Muscle layer of colon (tissue), 2 donors: Measurements from ENCODE around the gene TEX28.
"Not testable (repeated sequence)": the region's sequence is repeated elsewhere in the genome, so short reads cannot be mapped to it uniquely, and the experiment has no call there.

Experiments used
- H3K27ac ChIP-seq: one replicate; pipeline ENCODE4 v1.7.0; 2013; ENCODE audit warnings: low read depth, mild to moderate bottlenecking, low read length, moderate library complexity
- H3K27me3 ChIP-seq, 2 donors: one replicate each; pipeline ENCODE4 v1.7.0; 2013; ENCODE audit warnings: low read length in 2 of 2, mild to moderate bottlenecking in 2 of 2; ENCODE audit not compliant: insufficient read depth in 2 of 2, control insufficient read depth in 1 of 2
- H3K36me3 ChIP-seq: one replicate; pipeline ENCODE4 v1.7.0; 2013; ENCODE audit warnings: mild to moderate bottlenecking, low read length; ENCODE audit not compliant: insufficient read depth
- H3K4me1 ChIP-seq: one replicate; pipeline ENCODE4 v1.7.0; 2013; ENCODE audit warnings: mild to moderate bottlenecking, low read length; ENCODE audit not compliant: insufficient read depth
- H3K4me3 ChIP-seq, 2 donors: one replicate each; pipeline ENCODE4 v1.7.0; 2013; ENCODE audit warnings: low read length in 2 of 2, low read depth in 1 of 2, mild to moderate bottlenecking in 1 of 2, moderate library complexity in 1 of 2
- H3K9ac ChIP-seq: one replicate; pipeline ENCODE4 v1.7.0; 2013; ENCODE audit warnings: low read length
- H3K9me3 ChIP-seq: one replicate; pipeline ENCODE4 v1.7.0; 2013; ENCODE audit warnings: mild to moderate bottlenecking, low read length
- donor health status: abdominal sarcoma.
- donor health status: Adenocarcinoma of cecum.

Gene TEX28

GRCh38 chrX:154294791-154295574, at the start of gene TEX28:
Gene TEX28 (minus strand): TSS chrX:154295124. CDS start chrX:154292117, 3,007 bp downstream.
- Histone ChIP-seq H3K4me3 (no peak within 1 kb of the TSS), H3K27me3 (no peaks in the 10 kb centered on the region), H3K36me3 (no peaks in the 10 kb centered on the region), H3K27ac (no peak within 1 kb of the TSS), H3K9me3 (no peaks in the 10 kb centered on the region), H3K4me1 (no peaks in the 10 kb centered on the region), H3K9ac (no peak within 1 kb of the TSS)

- H3K9ac ChIP-seq, H3K4me3 ChIP-seq, H3K27me3 ChIP-seq, H3K9me3 ChIP-seq, H3K4me1 ChIP-seq, H3K27ac ChIP-seq, H3K36me3 ChIP-seq: not testable (repeated sequence)
Observed at GRCh38 chrX:154343620-154344019, 48.7 kb upstream of the TEX28 start.

GRCh38 chrX:154343063-154343462, 48.1 kb upstream of the TEX28 start:
- H3K27ac ChIP-seq, result not testable (repeated sequence)

DNA sequence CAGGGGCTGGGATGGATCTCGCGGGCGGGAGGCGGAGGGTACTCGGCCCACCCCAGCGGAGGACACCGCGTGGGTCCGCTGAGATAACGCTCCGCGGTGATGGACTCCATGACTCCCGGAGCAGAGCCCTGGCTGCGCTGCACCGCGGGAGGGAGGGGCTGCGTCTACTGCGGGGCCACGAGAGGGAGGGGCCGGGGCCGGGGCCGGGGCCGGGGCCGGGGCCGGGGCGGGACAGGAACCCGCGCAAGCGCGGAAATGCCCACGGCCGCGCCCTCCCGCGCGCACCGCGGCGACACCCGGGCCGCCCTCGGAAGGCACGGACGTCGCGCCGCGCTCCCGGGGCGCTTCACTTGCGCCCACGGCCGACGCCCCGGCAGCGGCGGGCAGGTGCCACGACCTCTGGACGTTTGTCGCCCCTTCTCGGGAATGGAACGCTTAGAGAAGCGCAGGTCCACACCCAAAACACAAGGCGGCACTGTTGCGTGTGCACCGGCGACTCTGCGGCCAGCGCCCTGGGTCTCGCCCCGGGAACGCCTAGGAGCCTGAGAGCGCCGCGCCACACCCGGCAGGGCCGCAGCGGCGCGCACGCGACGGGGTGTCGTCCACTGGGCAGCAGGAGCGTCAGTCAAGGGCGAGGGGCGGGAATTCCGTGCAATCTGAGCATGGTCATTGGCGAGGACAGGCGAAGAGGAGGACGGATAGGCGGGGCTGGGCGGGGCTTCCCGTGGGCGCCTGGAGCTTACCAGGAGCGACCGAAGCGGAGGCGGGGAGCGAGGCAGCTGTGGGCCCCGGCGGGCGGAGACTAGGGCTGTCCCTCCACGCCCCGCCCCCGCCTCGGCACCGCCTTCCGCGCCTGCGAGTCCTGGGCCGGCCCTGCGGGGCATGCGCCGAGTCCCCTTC, 46.7 kb upstream of the TEX28 start:
- not testable (repeated sequence) for H3K27me3 ChIP-seq, H3K36me3 ChIP-seq, H3K27ac ChIP-seq, H3K4me3 ChIP-seq, H3K9ac ChIP-seq, H3K4me1 ChIP-seq, H3K9me3 ChIP-seq

More at GRCh38 chrX:154343063-154343462, 48.1 kb upstream of the TEX28 start:
- not testable (repeated sequence) for H3K4me1 ChIP-seq, H3K9ac ChIP-seq, H3K9me3 ChIP-seq, H3K36me3 ChIP-seq, H3K4me3 ChIP-seq, H3K27me3 ChIP-seq

DNA sequence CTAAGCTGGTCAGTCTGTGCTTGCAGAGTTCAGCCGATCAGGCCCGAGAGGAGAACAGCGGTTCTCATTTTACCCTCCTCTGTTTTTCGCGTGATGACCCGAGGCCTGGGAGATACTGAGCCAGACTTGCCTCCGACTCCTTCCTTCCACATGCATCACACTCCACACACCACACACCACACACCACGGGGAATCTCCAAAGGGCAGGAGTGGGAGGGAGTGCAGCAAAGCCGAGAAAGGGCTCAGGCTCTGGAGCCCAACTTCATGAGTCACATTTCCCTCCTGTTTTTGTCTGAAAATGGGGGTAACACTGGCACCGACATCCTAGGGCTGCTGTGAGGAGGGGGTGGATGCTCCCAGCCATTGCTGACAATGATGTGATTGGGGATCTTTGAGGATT, 39.6 kb upstream of the TEX28 start:
- no peak overlapping the region for H3K4me3 ChIP-seq
- no peaks in the 10 kb centered on the region for H3K36me3 ChIP-seq
- H3K27me3 ChIP-seq, result peaks cover 0 to 9% of the 10 kb centered on the region in 2 donors
- no peak overlapping the region for H3K27ac ChIP-seq
- no peaks in the 10 kb centered on the region for H3K9me3 ChIP-seq
- H3K9ac ChIP-seq, result no peak overlapping the region
- H3K4me1 ChIP-seq, result no peaks in the 10 kb centered on the region

DNA sequence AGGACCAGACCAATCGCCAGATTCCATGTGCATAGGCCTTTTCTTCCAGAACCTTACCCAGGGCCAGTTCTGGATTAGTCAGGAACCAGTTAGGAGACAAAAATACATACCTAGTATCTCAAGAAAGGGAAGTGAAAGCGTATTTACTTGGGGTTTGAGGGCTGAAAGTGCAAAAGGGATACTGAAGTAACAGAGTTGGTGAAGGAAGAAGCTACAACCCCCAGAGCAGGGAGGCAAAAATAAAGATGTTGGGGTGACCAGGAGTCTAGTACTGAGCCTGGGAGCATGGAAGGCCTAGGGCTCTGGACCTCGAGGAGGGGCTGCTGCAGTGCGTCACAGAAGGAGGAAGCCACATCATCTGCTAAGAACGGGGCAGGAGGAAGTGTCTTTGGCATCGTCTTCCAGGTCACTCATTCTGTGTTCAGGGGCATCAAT, 38.9 kb upstream of the TEX28 start:
- Histone ChIP-seq H3K4me1 (no peaks in the 10 kb centered on the region), H3K27ac (no peak overlapping the region), H3K9me3 (no peaks in the 10 kb centered on the region), H3K9ac (no peak overlapping the region), H3K27me3 (peaks cover 0 to 9% of the 10 kb centered on the region in 2 donors), H3K4me3 (no peak overlapping the region), H3K36me3 (no peaks in the 10 kb centered on the region)

GRCh38 chrX:154333116-154333515, 38.2 kb upstream of the TEX28 start:
- H3K27me3 ChIP-seq, result peaks cover 0 to 9% of the 10 kb centered on the region in 2 donors
- no peaks in the 10 kb centered on the region for H3K4me1 ChIP-seq
- H3K9ac ChIP-seq, result no peak overlapping the region
- H3K36me3 ChIP-seq, result no peaks in the 10 kb centered on the region
- no peak overlapping the region for H3K4me3 ChIP-seq
- H3K27ac ChIP-seq, result no peak overlapping the region
- no peaks in the 10 kb centered on the region for H3K9me3 ChIP-seq

- no peaks in the 10 kb centered on the region for H3K4me1 ChIP-seq
- peaks cover 0 to 9% of the 10 kb centered on the region in 2 donors for H3K27me3 ChIP-seq
- H3K9ac ChIP-seq, result no peak overlapping the region
- no peak overlapping the region for H3K27ac ChIP-seq
- no peaks in the 10 kb centered on the region for H3K36me3 ChIP-seq
- no peaks in the 10 kb centered on the region for H3K9me3 ChIP-seq
- H3K4me3 ChIP-seq, result no peak overlapping the region
Observed at GRCh38 chrX:154332561-154332960, 37.6 kb upstream of the TEX28 start.

- H3K4me3 ChIP-seq, result no peak overlapping the region
- peaks cover 11% of the 10 kb centered on the region for H3K4me1 ChIP-seq
- no peaks in the 10 kb centered on the region for H3K27me3 ChIP-seq
- no peaks in the 10 kb centered on the region for H3K36me3 ChIP-seq
- no peaks in the 10 kb centered on the region for H3K9me3 ChIP-seq
- H3K9ac ChIP-seq, result no peak overlapping the region
- no peak overlapping the region for H3K27ac ChIP-seq
Observed at GRCh38 chrX:154329294-154329693, 34.4 kb upstream of the TEX28 start.

DNA sequence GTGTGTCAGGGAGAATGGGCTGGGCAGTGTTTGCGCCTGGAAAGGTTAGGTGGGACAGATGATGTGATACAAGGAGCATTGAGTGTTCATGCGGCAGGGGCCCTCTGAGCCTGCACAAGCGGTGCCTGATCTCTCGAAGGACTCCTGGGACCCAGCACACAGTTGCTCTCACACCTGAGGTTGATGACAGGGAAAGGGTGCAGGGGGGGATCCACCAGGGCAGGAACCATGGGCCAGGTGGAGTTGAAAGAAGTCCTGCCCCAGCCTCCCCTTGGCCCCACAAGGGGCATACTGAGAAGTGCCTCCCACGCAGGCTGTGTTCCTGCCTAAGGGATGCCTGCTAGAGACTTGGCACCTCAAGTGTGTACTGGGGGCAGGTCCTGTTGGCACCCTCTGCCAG, 33.7 kb upstream of the TEX28 start:
- H3K4me3 ChIP-seq, result no peak overlapping the region
- no peaks in the 10 kb centered on the region for H3K9me3 ChIP-seq
- no peaks in the 10 kb centered on the region for H3K27me3 ChIP-seq
- H3K4me1 ChIP-seq, result peaks cover 11% of the 10 kb centered on the region
- H3K27ac ChIP-seq, result no peak overlapping the region
- H3K36me3 ChIP-seq, result no peaks in the 10 kb centered on the region
- H3K9ac ChIP-seq, result no peak overlapping the region

- Histone ChIP-seq H3K36me3 (no peaks in the 10 kb centered on the region), H3K27ac (no peak overlapping the region), H3K27me3 (no peaks in the 10 kb centered on the region), H3K9ac (no peak overlapping the region), H3K4me1 (peaks cover 11% of the 10 kb centered on the region), H3K4me3 (no peak overlapping the region), H3K9me3 (no peaks in the 10 kb centered on the region)
Observed at GRCh38 chrX:154327038-154327820, 32.3 kb upstream of the TEX28 start.
